ENCODE data around the gene HLCS. TPM values are rescaled to one million over a fixed set of nuclear protein-coding genes. Genes with fewer than 3 reads are reported as not detected.

HLCS gene
- total and polyA plus RNA-seq, 2 of the 8 experiments (the other 6 are each of a cell fraction or from before 2014, with no cell fraction given): 4.7 to 12.2 TPM

DNA sequence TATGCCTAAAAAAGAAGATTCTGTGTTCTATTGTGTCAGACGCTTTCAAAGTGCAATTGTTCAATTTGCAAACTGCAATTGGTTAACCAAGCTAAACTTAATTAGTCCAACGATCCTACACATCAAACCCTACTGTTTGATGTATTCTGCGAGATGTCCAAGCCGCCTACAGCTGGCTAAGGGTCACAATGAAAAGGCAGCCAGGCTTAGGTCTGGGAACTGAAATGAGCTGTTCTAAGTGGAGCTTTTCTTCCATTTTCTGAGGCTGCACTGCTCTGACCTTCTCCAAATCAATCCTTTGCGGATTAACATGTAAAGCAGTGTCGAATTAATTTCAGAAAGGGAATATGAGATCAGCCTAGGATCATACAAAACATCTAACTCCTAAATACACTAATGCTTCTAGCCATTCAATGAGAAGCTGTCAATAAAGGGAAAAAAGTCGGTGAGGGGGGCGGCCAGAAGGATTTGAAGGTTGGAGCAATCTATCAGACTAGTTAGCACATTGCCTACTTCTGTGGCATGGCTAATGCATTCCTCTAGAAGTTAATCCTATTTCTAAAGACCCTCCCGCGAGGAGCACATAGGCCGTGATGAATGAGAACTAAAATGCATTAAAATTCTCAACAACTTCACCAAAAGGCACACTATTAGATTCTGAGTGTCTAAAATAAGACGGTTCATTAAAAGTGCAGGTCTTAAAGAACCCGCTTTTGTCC is 148.6 kb downstream of the HLCS start (continued):
- TF ChIP-seq, protein P1, sequence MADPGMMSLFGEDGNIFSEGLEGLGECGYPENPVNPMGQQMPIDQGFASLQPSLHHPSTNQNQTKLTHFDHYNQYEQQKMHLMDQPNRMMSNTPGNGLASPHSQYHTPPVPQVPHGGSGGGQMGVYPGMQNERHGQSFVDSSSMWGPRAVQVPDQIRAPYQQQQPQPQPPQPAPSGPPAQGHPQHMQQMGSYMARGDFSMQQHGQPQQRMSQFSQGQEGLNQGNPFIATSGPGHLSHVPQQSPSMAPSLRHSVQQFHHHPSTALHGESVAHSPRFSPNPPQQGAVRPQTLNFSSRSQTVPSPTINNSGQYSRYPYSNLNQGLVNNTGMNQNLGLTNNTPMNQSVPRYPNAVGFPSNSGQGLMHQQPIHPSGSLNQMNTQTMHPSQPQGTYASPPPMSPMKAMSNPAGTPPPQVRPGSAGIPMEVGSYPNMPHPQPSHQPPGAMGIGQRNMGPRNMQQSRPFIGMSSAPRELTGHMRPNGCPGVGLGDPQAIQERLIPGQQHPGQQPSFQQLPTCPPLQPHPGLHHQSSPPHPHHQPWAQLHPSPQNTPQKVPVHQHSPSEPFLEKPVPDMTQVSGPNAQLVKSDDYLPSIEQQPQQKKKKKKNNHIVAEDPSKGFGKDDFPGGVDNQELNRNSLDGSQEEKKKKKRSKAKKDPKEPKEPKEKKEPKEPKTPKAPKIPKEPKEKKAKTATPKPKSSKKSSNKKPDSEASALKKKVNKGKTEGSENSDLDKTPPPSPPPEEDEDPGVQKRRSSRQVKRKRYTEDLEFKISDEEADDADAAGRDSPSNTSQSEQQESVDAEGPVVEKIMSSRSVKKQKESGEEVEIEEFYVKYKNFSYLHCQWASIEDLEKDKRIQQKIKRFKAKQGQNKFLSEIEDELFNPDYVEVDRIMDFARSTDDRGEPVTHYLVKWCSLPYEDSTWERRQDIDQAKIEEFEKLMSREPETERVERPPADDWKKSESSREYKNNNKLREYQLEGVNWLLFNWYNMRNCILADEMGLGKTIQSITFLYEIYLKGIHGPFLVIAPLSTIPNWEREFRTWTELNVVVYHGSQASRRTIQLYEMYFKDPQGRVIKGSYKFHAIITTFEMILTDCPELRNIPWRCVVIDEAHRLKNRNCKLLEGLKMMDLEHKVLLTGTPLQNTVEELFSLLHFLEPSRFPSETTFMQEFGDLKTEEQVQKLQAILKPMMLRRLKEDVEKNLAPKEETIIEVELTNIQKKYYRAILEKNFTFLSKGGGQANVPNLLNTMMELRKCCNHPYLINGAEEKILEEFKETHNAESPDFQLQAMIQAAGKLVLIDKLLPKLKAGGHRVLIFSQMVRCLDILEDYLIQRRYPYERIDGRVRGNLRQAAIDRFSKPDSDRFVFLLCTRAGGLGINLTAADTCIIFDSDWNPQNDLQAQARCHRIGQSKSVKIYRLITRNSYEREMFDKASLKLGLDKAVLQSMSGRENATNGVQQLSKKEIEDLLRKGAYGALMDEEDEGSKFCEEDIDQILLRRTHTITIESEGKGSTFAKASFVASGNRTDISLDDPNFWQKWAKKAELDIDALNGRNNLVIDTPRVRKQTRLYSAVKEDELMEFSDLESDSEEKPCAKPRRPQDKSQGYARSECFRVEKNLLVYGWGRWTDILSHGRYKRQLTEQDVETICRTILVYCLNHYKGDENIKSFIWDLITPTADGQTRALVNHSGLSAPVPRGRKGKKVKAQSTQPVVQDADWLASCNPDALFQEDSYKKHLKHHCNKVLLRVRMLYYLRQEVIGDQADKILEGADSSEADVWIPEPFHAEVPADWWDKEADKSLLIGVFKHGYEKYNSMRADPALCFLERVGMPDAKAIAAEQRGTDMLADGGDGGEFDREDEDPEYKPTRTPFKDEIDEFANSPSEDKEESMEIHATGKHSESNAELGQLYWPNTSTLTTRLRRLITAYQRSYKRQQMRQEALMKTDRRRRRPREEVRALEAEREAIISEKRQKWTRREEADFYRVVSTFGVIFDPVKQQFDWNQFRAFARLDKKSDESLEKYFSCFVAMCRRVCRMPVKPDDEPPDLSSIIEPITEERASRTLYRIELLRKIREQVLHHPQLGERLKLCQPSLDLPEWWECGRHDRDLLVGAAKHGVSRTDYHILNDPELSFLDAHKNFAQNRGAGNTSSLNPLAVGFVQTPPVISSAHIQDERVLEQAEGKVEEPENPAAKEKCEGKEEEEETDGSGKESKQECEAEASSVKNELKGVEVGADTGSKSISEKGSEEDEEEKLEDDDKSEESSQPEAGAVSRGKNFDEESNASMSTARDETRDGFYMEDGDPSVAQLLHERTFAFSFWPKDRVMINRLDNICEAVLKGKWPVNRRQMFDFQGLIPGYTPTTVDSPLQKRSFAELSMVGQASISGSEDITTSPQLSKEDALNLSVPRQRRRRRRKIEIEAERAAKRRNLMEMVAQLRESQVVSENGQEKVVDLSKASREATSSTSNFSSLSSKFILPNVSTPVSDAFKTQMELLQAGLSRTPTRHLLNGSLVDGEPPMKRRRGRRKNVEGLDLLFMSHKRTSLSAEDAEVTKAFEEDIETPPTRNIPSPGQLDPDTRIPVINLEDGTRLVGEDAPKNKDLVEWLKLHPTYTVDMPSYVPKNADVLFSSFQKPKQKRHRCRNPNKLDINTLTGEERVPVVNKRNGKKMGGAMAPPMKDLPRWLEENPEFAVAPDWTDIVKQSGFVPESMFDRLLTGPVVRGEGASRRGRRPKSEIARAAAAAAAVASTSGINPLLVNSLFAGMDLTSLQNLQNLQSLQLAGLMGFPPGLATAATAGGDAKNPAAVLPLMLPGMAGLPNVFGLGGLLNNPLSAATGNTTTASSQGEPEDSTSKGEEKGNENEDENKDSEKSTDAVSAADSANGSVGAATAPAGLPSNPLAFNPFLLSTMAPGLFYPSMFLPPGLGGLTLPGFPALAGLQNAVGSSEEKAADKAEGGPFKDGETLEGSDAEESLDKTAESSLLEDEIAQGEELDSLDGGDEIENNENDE (IDR thresholded peaks at IDR 0.05; ENCODE audit: insufficient replicate concordance, low read length): no peak
- TF ChIP-seq TBP (IDR thresholded peaks at IDR 0.05; ENCODE audit: low read depth, low read length) (no peak), RBBP5 (IDR thresholded peaks at IDR 0.05; ENCODE audit: borderline replicate concordance, low read depth, low read length) (no peak), SP4 (IDR thresholded peaks at IDR 0.05; ENCODE audit: low read length) (no peak), MAX (IDR thresholded peaks at IDR 0.05) (no peak), SUZ12 (IDR thresholded peaks at IDR 0.05; ENCODE audit: low read length) (no peak)

Measured in H1 (cell line).